ENCODE measurements around the gene HGD. TPM values are rescaled to one million over a fixed set of nuclear protein-coding genes. Genes with fewer than 3 reads are reported as not detected.

HGD gene
- total RNA-seq, 1 experiment from 2014 or later: 0.33 TPM

- H2AFZ ChIP-seq (ENCODE audit: low read length): no peak overlapping the region
- Mint-ChIP-seq H3K27ac (no peak overlapping the region; a peak in 1 of 7 replicates), H3K36me3 (ENCODE audit: insufficient read depth in 1 of 3, low read depth in 3 of 3) (peaks cover 12 to 16% (median 13%) of the 10 kb centered on the region in 3 experiments), H3K4me1 (peaks cover 4 to 6% of the 10 kb centered on the region in 2 experiments; a peak in 1 of 4 replicates), H3K27me3 (ENCODE audit: low read depth) (no peaks in the 10 kb centered on the region), H3K4me3 (no peak overlapping the region), H3K9me3 (peaks cover 18 to 23% of the 10 kb centered on the region in 2 experiments)
- no peaks in the 10 kb centered on the region for H3K23me2 ChIP-seq (ENCODE audit: insufficient read length, low read depth, low read length, poor library complexity, severe bottlenecking)
- H3T11ph ChIP-seq (ENCODE audit: low read length): no peak overlapping the region
- no peak overlapping the region for H4K8ac ChIP-seq (replicated peaks; ENCODE audit: insufficient read length, low read depth, low read length)
- DNase-seq: no peak
- H4K5ac ChIP-seq (ENCODE audit: insufficient read length, low read depth, low read length): no peak overlapping the region
- H3K4me2 ChIP-seq (ENCODE audit: insufficient read depth, insufficient read length, low read length): no peak overlapping the region
- no peak overlapping the region for H3K4ac ChIP-seq (ENCODE audit: low read depth, low read length)
- H3K27me3 ChIP-seq (ENCODE audit: insufficient read depth, low read length): no peaks in the 10 kb centered on the region
- no peak overlapping the region for H2AK5ac ChIP-seq (ENCODE audit: insufficient read length, low read length)
- no peaks in the 10 kb centered on the region for H3K4me1 ChIP-seq (ENCODE audit: insufficient read depth, low read length)
- no peak overlapping the region for H2BK120ac ChIP-seq (ENCODE audit: low read depth, low read length, poor library complexity, severe bottlenecking)
- H3K9me3 ChIP-seq (ENCODE audit: control insufficient read depth, low read depth, low read length): peaks cover 11% of the 10 kb centered on the region
- H2BK5ac ChIP-seq (ENCODE audit: insufficient read length, low read length): no peak overlapping the region
- H2BK12ac ChIP-seq (ENCODE audit: insufficient read length, low read depth, low read length): no peak overlapping the region
- no peak overlapping the region for H3K18ac ChIP-seq (ENCODE audit: insufficient read length, low read depth, low read length)
- H3K9ac ChIP-seq (ENCODE audit: extremely low read depth, insufficient read length, low read length): no peak overlapping the region
- H3K14ac ChIP-seq (ENCODE audit: insufficient read depth, low read length): no peak overlapping the region
- TF ChIP-seq CTCF (conservative IDR thresholded peaks at IDR 0.05): no peak
- H4K20me1 ChIP-seq (ENCODE audit: control insufficient read depth, insufficient read depth, insufficient read length): no peaks in the 10 kb centered on the region
- no peaks in the 10 kb centered on the region for H3K79me2 ChIP-seq (ENCODE audit: insufficient read depth, low read length)
- no peak overlapping the region for H3K56ac ChIP-seq (ENCODE audit: insufficient read length, low read depth, low read length)
- H4K91ac ChIP-seq (ENCODE audit: insufficient read length, low read depth, low read length): no peak overlapping the region
- H3K79me1 ChIP-seq (ENCODE audit: insufficient read depth, low read depth, low read length, poor library complexity, severe bottlenecking): no peaks in the 10 kb centered on the region
- H3K23ac ChIP-seq (ENCODE audit: insufficient read length, low read depth, low read length): no peak overlapping the region
- H2BK20ac ChIP-seq (ENCODE audit: low read depth, low read length, poor library complexity, severe bottlenecking): no peak overlapping the region
- 100% methylated on average over 1 of the region's 5 CpGs for WGBS (ENCODE audit: extremely low coverage, insufficient read length, low lambda C conversion rate)
- H2BK15ac ChIP-seq (ENCODE audit: low read depth, low read length): no peak overlapping the region
- no peak overlapping the region for H3K27ac ChIP-seq (ENCODE audit: insufficient read length, low read depth, low read length)
These were observed 20.1 kb downstream of the HGD start for GRCh38 chr3:120661945-120662344.
